ENCODE data around the gene ERGIC3. TPM values are rescaled to one million over a fixed set of nuclear protein-coding genes. Genes with fewer than 3 reads are reported as not detected.

Gene ERGIC3
- total RNA-seq, 1 donor from 2014 or later: 143 TPM

DNA sequence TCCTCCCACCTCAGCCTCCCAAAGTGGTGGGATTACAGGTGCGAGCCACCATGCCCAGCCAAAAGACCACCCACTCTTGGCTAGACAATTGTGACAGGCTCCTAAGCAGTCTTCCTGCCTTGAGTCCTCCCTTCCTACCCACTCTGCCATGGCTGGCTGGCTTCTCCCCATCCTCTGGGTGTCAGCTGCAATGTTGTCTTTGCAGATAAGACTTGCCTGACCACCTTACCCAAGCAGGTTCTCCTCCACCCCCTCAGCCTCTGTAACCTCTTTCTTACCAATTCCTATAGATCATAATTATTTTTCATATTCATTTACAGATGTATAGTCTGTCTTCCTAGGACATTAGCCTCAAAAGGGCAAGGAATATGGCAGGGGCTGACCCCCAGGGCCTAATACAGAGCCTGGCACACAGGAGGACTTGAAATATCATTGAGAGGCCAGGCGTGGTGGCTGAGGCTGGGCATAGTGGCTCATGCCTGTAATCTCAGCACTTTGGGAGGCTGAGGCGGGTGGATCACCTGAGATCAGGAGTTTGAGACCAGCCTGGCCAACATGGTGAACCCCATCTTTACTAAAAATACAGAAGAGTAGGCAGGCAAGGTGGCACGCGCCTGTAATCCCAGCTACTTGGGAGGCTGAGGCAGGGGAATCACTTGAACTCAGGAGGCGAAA, 45.0 kb downstream of the ERGIC3 start:
- no peak for ATAC-seq
- intact Hi-C loops (cut with DNase I): no loop called here
- no peak for DNase-seq (ENCODE audit: low spot score)

DNA sequence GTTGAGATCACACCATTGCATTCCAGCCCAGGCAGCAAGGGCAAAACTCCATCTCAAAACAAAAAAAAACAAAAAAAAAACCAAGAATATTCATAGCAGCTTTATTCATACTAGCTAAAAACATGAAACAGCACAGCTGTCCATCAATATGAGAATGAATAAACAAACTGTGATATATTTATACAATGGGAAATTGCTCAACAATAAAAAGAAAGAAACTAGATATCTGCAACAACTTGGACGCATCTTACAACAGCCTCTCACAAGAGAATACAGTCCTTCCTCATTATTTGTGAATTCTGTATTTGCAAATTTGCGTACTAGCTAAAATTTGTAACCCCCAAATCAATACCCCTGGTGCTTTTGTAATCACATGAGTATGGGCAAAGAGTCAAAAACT, 45.6 kb downstream of the ERGIC3 start:
- ATAC-seq: no peak
- intact Hi-C loops (cut with DNase I): no loop called here
- no peak for DNase-seq (ENCODE audit: low spot score)

- intact Hi-C loops (cut with DNase I): no loop called here
- DNase-seq (ENCODE audit: low spot score) (no peak), ATAC-seq (no peak)
Observed at GRCh38 chr20:35588397-35588796, 46.5 kb downstream of the ERGIC3 start.

GRCh38 chr20:35592339-35592974, 50.6 kb downstream of the ERGIC3 start:
- DNase-seq (ENCODE audit: low spot score) (no peak), ATAC-seq (no peak)
- intact Hi-C loops (cut with DNase I): no loop called here

DNA sequence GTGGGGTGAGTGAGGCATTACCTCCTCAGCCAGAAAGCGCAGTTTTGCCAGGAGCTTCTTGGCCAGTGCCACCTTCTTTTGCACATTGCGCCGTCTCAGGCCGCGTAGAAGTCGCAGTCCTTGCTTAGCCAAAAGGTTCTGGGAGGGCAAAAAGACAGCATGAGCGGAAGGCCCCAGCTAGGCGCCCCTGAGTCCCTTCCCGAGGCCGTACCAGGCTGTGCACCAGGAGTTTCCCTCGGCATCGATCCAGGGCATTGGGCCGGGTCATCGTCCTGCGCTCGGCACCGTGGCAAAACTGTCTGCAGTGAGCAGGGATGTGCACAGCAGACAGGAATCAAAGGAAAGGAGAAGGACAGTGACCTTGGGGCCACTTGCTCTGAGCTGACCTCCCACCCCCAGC, 53.6 kb downstream of the ERGIC3 start:
- intact Hi-C loops (cut with DNase I): no loop called here
- ATAC-seq (no peak), DNase-seq (ENCODE audit: low spot score) (no peak)

GRCh38 chr20:35595901-35596300, 54.0 kb downstream of the ERGIC3 start:
- intact Hi-C loops (cut with DNase I): no loop called here
- ATAC-seq (no peak), DNase-seq (ENCODE audit: low spot score) (no peak)

GRCh38 chr20:35597186-35597585, 55.3 kb downstream of the ERGIC3 start:
- ATAC-seq (no peak), DNase-seq (ENCODE audit: low spot score) (no peak)
- intact Hi-C loops (cut with DNase I): no loop called here

- DNase-seq (ENCODE audit: low spot score) (no peak), ATAC-seq (no peak)
Observed at GRCh38 chr20:35598476-35598875, 56.6 kb downstream of the ERGIC3 start.

DNA sequence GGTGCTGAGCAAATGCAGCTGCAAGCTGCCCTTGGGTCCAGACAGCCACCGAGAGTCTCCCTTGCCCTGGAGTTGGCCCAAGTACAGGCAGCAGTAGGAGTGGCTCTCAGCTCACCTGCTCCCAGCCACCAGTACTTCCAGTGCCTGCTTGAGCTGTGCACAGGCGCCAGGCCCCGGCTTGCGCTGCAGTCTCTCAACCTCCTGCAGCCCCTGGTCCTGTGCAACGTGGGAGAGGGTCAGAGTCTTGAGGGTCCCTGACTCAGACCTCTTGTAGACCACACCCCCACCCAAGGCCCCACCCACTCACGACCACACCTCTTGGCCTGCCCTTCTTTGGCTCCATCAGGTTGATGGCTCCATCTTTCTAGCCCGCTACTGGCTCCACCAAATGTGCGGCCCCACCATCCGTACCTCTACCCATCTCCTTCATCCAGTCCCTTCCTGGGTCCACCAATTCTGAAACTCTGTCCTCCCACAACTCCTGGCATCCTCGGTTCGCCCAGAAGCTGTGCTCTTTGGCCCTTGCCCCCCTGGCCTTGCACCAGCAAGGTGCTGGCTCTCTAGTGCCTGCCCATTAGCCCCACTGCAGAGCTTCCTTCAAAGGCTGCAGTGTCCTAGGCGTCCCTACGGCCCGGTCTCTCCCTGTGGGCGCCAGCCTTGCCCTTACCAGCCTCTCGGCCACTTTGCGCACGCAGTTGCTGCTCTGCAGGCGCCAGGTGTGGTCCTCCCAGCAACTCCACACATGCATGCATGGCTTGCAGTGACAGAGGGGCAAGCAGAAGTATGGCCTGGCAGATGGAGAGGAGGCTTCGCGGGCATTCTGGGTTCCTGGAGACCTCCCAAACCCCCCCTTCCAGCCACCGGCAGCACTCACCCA, 57.3 kb downstream of the ERGIC3 start:
- intact Hi-C loops (cut with DNase I): no loop called here
- DNase-seq (ENCODE audit: low spot score) (no peak), ATAC-seq (no peak)

More at GRCh38 chr20:35598476-35598875, 56.6 kb downstream of the ERGIC3 start:
- intact Hi-C loops (cut with DNase I): no loop called here

GRCh38 chr20:35599776-35600120, 57.9 kb downstream of the ERGIC3 start:
- intact Hi-C loops (cut with DNase I): no loop called here
- DNase-seq (ENCODE audit: low spot score) (no peak), ATAC-seq (no peak)

GRCh38 chr20:35600176-35600992, 58.5 kb downstream of the ERGIC3 start:
- no peak for DNase-seq (ENCODE audit: low spot score)
- intact Hi-C loops (cut with DNase I): no loop called here
- no peak for ATAC-seq

DNA sequence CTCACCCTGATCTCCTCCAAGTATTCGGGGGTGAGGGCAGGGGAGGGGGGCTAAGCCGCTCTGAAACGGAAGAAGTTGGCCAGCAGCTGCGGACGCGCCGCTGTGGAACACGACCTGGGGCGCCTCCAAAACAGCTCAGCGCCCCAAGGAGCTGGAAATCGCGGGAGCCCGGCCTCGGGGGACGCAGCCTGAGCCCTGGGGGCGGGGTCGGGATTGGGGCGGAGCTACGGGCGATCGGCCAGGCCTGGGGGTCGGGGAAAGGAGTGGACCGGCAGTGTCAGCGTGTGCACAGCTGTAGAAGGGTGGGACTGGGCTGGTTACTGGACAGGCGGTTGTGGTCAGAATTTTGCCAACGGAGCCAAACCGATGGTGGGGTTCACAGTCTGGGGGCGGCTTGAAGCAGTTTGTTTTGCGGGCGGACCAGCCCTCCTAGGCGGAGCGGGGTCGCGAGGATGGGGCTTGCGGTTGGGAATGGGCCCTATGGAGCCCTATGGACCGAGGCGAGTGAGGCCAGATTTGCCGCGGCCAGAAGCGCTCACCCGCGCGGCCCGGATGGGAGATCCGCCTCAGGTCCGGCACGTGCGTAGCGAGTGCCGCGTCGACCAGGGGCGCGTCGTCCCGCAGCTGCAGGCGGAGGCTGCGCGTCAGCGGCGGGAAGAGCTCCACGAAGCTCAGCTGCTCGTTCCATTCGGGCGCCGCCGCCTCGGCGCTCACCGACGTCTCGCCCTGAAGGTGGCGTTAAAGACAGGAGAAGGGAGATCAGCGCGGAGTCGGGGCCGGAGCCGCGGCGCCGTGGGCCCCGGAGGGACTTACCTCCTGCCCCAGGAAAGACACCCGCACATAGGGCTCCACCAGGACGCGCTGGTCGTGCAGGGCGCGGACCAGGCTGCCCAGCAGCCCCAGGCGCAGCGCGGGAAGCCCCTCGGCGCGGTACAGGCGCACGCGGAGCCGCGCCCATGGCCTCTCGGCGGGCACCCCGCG, 59.4 kb downstream of the ERGIC3 start:
- DNase-seq (ENCODE audit: low spot score) (peak; percentile 86), ATAC-seq (peak; percentile 85)
- intact Hi-C loops (cut with DNase I): no loop called here

DNA sequence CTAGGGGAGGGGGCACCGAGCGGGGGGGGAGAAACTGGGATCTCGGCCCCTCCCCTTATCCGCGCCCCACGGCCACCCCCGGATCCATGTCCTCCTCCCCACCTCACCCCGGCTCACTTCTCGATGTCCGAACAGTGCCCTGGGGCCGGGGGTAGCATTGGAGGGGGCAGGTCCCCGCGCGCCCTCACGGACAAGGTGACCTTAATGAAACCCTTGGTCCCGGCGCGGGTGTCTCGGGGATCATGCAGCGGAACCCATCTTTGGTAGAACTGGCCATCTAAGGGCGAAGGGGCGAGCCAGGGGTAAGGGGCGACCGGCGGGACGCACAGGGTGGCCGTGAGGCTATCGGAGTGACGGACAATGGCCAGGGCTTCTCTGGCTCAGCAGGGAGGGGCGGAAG, 60.1 kb downstream of the ERGIC3 start:
- intact Hi-C loops (cut with DNase I): no loop called here

DNA sequence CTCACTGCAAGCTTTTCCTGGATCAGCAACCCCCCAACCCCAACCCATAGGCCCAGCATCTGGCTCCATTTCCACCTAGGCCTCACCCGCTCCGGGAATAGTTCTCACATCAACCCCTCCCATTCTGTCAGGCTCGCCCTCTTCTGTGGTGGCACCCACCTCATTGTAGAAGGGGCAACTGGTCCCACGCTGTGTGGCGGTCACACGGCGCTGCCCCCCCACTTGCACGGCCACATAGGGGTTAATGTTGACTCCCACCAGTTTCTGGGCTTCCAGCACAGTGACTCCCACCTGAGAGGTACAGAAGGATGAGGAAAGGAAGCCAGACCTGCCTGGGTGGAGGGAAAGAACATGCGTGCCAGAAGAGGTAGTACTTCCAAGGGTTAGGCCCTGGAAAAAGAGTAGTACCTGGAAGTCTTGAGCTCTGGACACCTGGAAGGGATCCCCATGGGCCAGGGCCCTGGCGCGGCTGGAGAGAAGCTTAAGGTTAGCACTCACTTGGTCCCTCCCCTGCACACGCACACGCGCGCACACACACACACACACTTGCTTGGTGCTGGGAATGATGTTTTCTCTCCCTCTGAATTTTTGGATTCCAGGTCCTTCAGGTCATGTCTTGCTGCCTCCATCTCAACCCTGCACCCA, 61.1 kb downstream of the ERGIC3 start:
- DNase-seq (ENCODE audit: low spot score) (no peak), ATAC-seq (no peak)
- intact Hi-C loops (cut with DNase I): no loop called here

More for the DNA sequence above, 60.1 kb downstream of the ERGIC3 start:
- ATAC-seq: no peak
- DNase-seq (ENCODE audit: low spot score): no peak

DNA sequence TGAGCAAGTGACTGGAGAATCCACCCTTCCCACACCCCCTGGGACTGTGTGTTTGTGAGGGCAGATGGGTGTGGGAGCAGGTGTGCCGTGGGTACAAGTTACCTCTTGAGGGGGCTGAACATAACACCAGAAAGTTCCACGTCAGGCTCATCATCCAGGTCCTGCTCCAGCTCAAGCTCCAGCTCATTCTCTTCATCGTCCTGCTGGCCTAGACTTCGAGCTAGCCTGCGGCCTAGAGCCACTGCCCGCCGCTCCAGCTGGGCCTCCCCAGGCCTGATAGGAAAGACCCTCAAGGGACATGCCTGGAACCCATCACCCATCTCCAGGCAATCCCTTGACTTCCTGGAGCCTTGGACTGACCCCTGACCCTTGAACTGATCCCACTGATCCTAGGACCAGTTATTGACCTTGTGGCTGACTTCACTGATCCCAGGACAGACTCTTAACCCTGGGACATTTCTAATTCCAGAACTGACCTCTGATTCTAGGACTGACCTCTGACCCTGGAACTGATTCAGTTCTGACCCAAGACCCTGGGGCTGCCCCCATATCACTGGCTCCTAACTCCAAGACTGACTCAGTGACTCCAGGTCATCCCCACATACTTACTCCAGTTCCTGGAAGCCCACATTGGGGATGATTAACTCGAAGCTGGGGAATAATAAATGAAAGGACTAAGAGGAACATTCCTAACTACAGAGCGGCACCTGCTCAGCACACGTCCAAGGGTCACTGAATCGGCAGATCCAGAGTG, 62.0 kb downstream of the ERGIC3 start:
- no peak for ATAC-seq

GRCh38 chr20:35604449-35604747, 62.5 kb downstream of the ERGIC3 start:
- no peak for ATAC-seq
- intact Hi-C loops (cut with DNase I): no loop called here
- no peak for DNase-seq (ENCODE audit: low spot score)

More for the DNA sequence above, 62.0 kb downstream of the ERGIC3 start:
- intact Hi-C loops (cut with DNase I): no loop called here
- no peak for DNase-seq (ENCODE audit: low spot score)

GRCh38 chr20:35606127-35606526, 64.2 kb downstream of the ERGIC3 start:
- ATAC-seq (no peak), DNase-seq (ENCODE audit: low spot score) (no peak)
- intact Hi-C loops (cut with DNase I): no loop called here
